GM19043 (cell line): ENCODE results near the gene LIME1.
"Not testable (repeated sequence)": the region's sequence is repeated elsewhere in the genome, so short reads cannot be mapped to it uniquely, and the experiment has no call there.

ENCODE experiments used
- ATAC-seq: cut with Tn5 transposase; IDR thresholded peaks from one replicate; pipeline ENCODE4 v1.9.1; 2021; ENCODE audit warnings: low read depth; ENCODE audit not compliant: unreplicated experiment

Gene LIME1

GRCh38 chr20:63706852-63707557, 29.5 kb upstream of the LIME1 start:
- peak; percentile 19 for ATAC-seq

GRCh38 chr20:63707558-63708300, 28.7 kb upstream of the LIME1 start, which contains the start of the genes ARFRP1 and ZGPAT:
TSS of gene ARFRP1 (minus strand) at chr20:63707976. CDS start at chr20:63707091, 885 bp downstream.
TSS of gene ZGPAT (plus strand) at chr20:63708039. CDS start at chr20:63708581, 542 bp downstream.
- peak; percentile 55 for ATAC-seq

GRCh38 chr20:63708301-63709148, 27.9 kb upstream of the LIME1 start:
- ATAC-seq: no peak

GRCh38 chr20:63709149-63709527, 27.3 kb upstream of the LIME1 start:
- ATAC-seq: no peak

- no peak for ATAC-seq
Observed at GRCh38 chr20:63711085-63711645, 25.3 kb upstream of the LIME1 start.

GRCh38 chr20:63712191-63712590, 24.3 kb upstream of the LIME1 start:
- no peak for ATAC-seq

GRCh38 chr20:63714858-63715257, 21.6 kb upstream of the LIME1 start:
- no peak for ATAC-seq

GRCh38 chr20:63718996-63719395, 17.5 kb upstream of the LIME1 start:
- ATAC-seq: no peak

- not testable (repeated sequence) for ATAC-seq
Observed at GRCh38 chr20:63722967-63723622, 13.4 kb upstream of the LIME1 start.

- ATAC-seq: not testable (repeated sequence)
Observed at GRCh38 chr20:63730189-63730733, 6.2 kb upstream of the LIME1 start.

GRCh38 chr20:63731410-63731809, 5.1 kb upstream of the LIME1 start:
- ATAC-seq: no peak

- no peak for ATAC-seq
Observed at GRCh38 chr20:63732118-63733095, 4.1 kb upstream of the LIME1 start.

GRCh38 chr20:63733117-63733516, 3.3 kb upstream of the LIME1 start:
- ATAC-seq: no peak

- ATAC-seq: no peak
Observed at GRCh38 chr20:63733579-63734081, 2.8 kb upstream of the LIME1 start.

GRCh38 chr20:63734111-63734945, 2.1 kb upstream of the LIME1 start:
- ATAC-seq: no peak

- no peak for ATAC-seq
Observed at GRCh38 chr20:63734946-63735858, 1.3 kb upstream of the LIME1 start.
